ENCODE data around the gene EYS. TPM values are rescaled to one million over a fixed set of nuclear protein-coding genes. Genes with fewer than 3 reads are reported as not detected.

Gene EYS
- total and polyA plus RNA-seq, 8 donors = 0.24 to 0.85 (median 0.55) TPM

DNA sequence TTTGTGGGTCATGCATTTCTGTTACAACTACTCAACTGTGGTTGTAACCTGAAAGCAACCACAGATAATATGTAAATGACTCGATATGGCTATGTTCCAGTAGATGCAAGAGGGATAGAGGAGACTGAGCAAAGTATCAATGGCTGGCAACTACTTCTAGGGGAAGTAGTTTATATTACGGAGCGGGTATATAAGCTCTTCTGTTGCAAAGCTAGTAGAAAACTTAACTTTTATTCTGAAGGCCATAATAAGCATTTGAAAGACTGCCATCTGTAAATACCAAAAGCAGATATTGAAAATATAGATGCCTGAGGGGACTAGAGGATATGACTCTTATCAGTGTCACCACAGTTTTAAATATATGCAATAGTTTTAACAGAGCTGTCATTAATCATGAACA is 1416.2 kb downstream of the EYS start:
- no peak overlapping the region for H3K4me3 ChIP-seq

DNA sequence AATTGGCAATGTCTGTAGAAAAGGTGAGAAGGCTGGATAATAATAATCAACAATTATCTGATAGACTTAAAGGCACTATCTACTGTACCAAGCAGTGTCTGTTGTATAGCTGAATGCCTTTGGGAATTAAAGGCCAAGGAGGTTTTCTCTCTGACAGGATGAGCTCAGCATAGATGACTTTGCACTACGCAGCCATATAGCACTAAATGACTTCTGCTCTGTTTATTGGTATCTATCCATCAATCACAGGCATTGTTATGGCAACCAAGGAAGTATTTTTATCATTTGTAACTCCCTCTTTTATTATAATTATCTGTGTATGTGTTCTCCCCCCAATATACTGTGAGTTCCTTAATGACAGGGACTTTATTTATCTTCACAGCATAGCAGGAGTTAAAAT is 1417.1 kb downstream of the EYS start:
- H3K4me3 ChIP-seq = no peak overlapping the region
- intact Hi-C loops (cut with DNase I) = no loop called here
- DNase-seq (no peak), ATAC-seq (no peak)
- no peaks in the 10 kb centered on the region for H3K4me1 ChIP-seq
- H3K27me3 ChIP-seq = no peaks in the 10 kb centered on the region
- no peaks in the 10 kb centered on the region for H3K36me3 ChIP-seq
- TF ChIP-seq, protein P1, sequence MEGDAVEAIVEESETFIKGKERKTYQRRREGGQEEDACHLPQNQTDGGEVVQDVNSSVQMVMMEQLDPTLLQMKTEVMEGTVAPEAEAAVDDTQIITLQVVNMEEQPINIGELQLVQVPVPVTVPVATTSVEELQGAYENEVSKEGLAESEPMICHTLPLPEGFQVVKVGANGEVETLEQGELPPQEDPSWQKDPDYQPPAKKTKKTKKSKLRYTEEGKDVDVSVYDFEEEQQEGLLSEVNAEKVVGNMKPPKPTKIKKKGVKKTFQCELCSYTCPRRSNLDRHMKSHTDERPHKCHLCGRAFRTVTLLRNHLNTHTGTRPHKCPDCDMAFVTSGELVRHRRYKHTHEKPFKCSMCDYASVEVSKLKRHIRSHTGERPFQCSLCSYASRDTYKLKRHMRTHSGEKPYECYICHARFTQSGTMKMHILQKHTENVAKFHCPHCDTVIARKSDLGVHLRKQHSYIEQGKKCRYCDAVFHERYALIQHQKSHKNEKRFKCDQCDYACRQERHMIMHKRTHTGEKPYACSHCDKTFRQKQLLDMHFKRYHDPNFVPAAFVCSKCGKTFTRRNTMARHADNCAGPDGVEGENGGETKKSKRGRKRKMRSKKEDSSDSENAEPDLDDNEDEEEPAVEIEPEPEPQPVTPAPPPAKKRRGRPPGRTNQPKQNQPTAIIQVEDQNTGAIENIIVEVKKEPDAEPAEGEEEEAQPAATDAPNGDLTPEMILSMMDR (IDR thresholded peaks at IDR 0.05) = no peak
- H3K27ac ChIP-seq = no peak overlapping the region
- H3K9me3 ChIP-seq = no peaks in the 10 kb centered on the region

More for the DNA sequence above, 1416.2 kb downstream of the EYS start:
- H3K9me3 ChIP-seq = no peaks in the 10 kb centered on the region
- H3K27ac ChIP-seq = no peak overlapping the region
- DNase-seq (no peak), ATAC-seq (no peak)
- intact Hi-C loops (cut with DNase I) = no loop called here
- no peaks in the 10 kb centered on the region for H3K36me3 ChIP-seq
- no peaks in the 10 kb centered on the region for H3K4me1 ChIP-seq
- TF ChIP-seq, protein P1 (IDR thresholded peaks at IDR 0.05) = no peak
- H3K27me3 ChIP-seq = no peaks in the 10 kb centered on the region

DNA sequence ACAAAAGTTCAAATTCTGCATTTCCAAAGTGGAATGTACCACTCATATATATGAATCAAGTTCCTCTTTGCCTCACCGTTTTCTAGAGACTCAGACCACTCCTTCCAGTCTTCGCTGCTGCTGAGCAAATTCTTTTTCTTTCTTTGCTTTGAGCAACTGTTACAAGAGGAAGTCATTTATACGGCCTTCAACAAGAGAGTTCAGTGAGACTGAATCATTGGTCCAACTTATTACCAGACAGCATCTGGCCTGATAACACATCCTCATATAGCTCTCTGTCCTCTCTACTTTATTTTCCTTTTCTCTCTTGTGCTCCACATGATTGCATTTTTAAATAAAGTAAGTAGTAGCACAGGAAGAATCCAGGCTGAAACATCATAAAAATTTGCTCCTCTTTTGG is 1418.7 kb downstream of the EYS start:
- Histone ChIP-seq H3K36me3 (no peaks in the 10 kb centered on the region), H3K4me3 (no peak overlapping the region), H3K4me1 (no peaks in the 10 kb centered on the region), H3K27ac (no peak overlapping the region), H3K9me3 (no peaks in the 10 kb centered on the region), H3K27me3 (no peaks in the 10 kb centered on the region)
- no peak for ATAC-seq
- TF ChIP-seq, protein P1 (IDR thresholded peaks at IDR 0.05) = no peak
- no peak for DNase-seq
- intact Hi-C loops (cut with DNase I) = no loop called here

DNA sequence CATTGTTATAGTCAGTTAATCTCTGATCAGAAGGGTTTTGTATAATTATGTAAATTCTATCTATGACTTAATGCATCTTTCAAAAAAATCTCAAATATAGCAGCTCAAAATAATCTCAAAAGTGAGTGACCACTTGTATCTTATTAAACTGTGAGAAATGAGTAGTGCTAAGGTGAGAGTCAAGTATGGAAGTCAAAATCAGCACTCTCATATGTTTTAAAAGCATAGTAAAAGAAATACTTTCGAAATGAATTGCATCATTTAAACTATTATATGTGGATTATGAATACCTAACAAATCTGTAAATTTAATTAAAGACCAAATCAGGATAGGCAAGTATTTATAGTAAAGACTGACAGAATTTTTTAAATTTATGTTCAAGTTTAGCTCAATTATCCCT is 1425.9 kb downstream of the EYS start:
- Histone ChIP-seq H3K9me3 (no peaks in the 10 kb centered on the region), H3K4me1 (no peaks in the 10 kb centered on the region), H3K4me3 (no peak overlapping the region), H3K36me3 (no peaks in the 10 kb centered on the region), H3K27me3 (no peaks in the 10 kb centered on the region), H3K27ac (no peak overlapping the region)
- ATAC-seq (no peak), DNase-seq (no peak)
- intact Hi-C loops (cut with DNase I) = no loop called here
- TF ChIP-seq, protein P1 (IDR thresholded peaks at IDR 0.05) = no peak

DNA sequence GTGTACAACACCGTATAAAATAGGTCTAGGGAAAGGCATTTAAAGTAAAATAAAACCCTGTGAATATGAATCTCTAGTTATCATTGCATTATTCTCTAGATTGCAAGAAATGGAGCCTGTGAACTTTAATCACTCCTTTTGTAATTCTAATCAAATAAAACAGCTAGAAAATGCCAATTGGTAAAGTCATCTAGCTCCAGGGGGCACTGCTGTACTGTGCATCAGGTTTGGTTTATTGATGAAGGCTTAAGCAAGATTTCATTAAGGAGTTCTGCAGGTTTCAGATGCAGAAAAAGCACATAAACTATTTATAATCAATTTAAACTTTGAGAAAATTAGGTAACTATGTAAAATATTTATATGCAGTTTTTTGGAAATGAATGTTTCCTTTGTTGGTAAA is 1426.5 kb downstream of the EYS start:
- Histone ChIP-seq H3K4me1 (no peaks in the 10 kb centered on the region), H3K36me3 (no peaks in the 10 kb centered on the region), H3K4me3 (no peak overlapping the region), H3K27me3 (no peaks in the 10 kb centered on the region), H3K27ac (no peak overlapping the region), H3K9me3 (no peaks in the 10 kb centered on the region)
- TF ChIP-seq, protein P1 (IDR thresholded peaks at IDR 0.05) = peak in 1 of 2 donors; percentile 27
- ATAC-seq (no peak), DNase-seq (peak in 2 of 4 donors; percentile 42 to 59)
- intact Hi-C loops (cut with DNase I) = no loop called here

Measured in left lung (tissue), 10 donors.